ENCODE data around the gene INSC.

Gene INSC

DNA sequence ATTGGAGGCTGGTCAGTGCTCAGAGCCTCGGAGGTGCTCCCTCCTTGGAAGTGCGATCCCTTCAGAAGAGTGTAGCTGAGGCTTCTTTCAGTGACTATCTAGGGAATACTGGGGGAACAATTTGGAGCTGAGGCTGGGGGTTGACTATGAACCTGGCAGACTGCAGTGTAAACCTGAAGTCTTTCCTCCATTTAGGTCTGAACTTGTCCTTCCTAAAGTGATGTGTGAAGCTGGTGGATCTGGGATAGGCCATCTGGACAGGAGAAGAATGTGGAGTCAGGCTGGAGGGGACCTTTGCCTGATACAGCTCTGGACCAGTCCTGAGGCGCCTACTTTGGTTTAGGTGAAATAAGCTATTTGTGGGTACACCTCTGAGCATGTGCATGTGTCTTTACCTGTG is 3.5 kb upstream of the INSC start:
- no peak overlapping the region for H3K27ac ChIP-seq
- TF ChIP-seq CTCF (conservative IDR thresholded peaks at IDR 0.05) = no peak

DNA sequence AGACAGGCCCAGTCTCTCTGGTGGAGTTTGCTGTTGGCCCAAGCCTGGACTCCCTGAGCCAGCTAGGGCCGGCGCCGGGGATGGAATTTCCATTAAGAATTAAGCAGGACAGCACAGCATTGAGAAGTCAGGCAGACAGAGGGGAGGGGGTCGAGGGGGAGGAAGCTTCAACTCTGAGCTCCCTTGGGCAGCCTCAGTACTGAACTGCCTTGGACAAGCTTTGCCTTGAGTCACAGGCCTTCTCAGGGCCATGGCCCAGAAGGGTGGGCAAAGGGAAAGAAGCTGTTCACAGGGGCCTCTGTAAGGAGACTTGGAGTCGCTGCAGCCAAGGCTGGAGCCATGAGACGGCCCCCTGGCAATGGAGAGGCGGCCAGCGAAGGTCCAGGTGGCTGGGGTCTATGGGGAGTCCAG is 2.6 kb upstream of the INSC start:
- TF ChIP-seq ZFX (IDR thresholded peaks at IDR 0.05) (no peak), CTCF (conservative IDR thresholded peaks at IDR 0.05) (no peak)
- no peak overlapping the region for H3K27ac ChIP-seq

DNA sequence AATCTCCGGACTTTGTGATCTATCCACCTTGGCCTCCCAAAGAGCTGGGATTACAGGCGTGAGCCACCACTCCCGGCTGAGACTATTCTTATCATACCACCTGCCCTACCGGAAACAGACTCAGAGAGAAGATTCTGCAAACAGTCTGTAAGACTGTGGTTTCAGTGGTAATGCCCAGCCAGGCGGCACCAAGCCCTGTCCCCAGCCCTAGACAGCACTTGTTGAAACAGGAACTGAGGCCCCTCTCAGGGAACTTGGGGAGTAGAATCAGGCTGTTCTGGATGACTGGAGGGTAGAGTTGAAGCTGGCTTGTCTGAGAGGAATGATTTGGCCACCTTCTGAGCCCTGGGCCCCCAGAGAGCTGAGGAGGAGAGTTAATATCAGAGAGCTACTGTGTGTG is 1.3 kb upstream of the INSC start:
- TF ChIP-seq ZFX (IDR thresholded peaks at IDR 0.05) (no peak), CTCF (conservative IDR thresholded peaks at IDR 0.05) (no peak)
- no peak overlapping the region for H3K27ac ChIP-seq

- no peak for TF ChIP-seq CTCF (conservative IDR thresholded peaks at IDR 0.05)
- TF ChIP-seq ZFX (IDR thresholded peaks at IDR 0.05) = no peak
- no peak overlapping the region for H3K27ac ChIP-seq
Measured at GRCh38 chr11:15115686-15116085, 963 bp downstream of the INSC start.

DNA sequence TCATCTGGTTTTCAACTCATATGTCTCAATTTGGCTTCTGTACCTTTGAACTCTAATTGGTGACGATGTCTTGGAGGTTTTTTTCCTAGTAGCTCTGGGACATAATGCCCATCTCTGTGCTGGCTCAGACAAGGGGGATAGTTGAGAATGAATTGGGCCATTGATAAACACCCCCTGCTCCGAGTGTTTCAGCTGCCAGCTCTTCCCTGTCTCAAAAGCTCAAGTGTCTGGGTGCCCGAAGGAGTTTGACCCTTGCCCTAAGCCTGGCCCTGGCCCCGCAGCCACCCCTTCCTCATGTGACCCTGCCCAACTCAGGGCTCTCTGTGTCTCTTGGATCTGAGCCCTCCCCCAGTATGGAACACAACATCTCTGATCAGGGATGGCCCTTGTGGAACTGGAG is 3.0 kb downstream of the INSC start:
- no peak for TF ChIP-seq ZFX (IDR thresholded peaks at IDR 0.05)
- TF ChIP-seq CTCF (conservative IDR thresholded peaks at IDR 0.05) = no peak
- H3K27ac ChIP-seq = no peak overlapping the region

GRCh38 chr11:15118431-15118830 is 3.7 kb downstream of the INSC start:
- TF ChIP-seq ZFX (IDR thresholded peaks at IDR 0.05) = no peak
- TF ChIP-seq CTCF (conservative IDR thresholded peaks at IDR 0.05) = no peak
- no peak overlapping the region for H3K27ac ChIP-seq

GRCh38 chr11:15119352-15119751 is 4.6 kb downstream of the INSC start:
- TF ChIP-seq CTCF (conservative IDR thresholded peaks at IDR 0.05) = no peak
- no peak for TF ChIP-seq ZFX (IDR thresholded peaks at IDR 0.05)

More at GRCh38 chr11:15119352-15119751, 4.6 kb downstream of the INSC start:
- no peak overlapping the region for H3K27ac ChIP-seq
